Mesenchymal stem cell (in vitro differentiated cells and primary cell): ENCODE data around the gene PIEZO1.

ENCODE experiments used
- DNase-seq: peaks from one replicate; pipeline ENCODE4 v3.0.0-alpha.2; 2013
- H2AFZ ChIP-seq: one replicate; pipeline ENCODE4 v1.6.1; 2013; ENCODE audit warnings: low read depth, mild to moderate bottlenecking, control low read depth, inconsistent platforms, low read length, moderate library complexity
- H2AK5ac ChIP-seq: 2 replicates; pipeline ENCODE4 v1.6.1; 2013; ENCODE audit warnings: low read length, moderate library complexity, mild to moderate bottlenecking, inconsistent platforms; ENCODE audit not compliant: severe bottlenecking
- H2BK120ac ChIP-seq: one replicate; pipeline ENCODE4 v1.6.1; 2013; ENCODE audit warnings: low read depth, mild to moderate bottlenecking, inconsistent platforms, low read length, moderate library complexity
- H2BK12ac ChIP-seq, 2 experiments: one replicate each; pipeline ENCODE4 v1.6.1; 2013; ENCODE audit warnings: inconsistent platforms in 2 of 2, low read length in 2 of 2, mild to moderate bottlenecking in 2 of 2, moderate library complexity in 2 of 2, control low read depth in 1 of 2
- H2BK15ac ChIP-seq: one replicate; pipeline ENCODE4 v1.6.1; 2013; ENCODE audit warnings: mild to moderate bottlenecking, low read depth, inconsistent platforms; ENCODE audit not compliant: poor library complexity, severe bottlenecking
- H2BK5ac ChIP-seq: 2 replicates; pipeline ENCODE4 v1.6.1; 2013; ENCODE audit warnings: low read depth, mild to moderate bottlenecking, low read length, control low read depth, inconsistent platforms; ENCODE audit not compliant: poor library complexity, severe bottlenecking
- H3K14ac ChIP-seq, 2 experiments: one replicate each; pipeline ENCODE4 v1.6.1; 2013; ENCODE audit warnings: inconsistent platforms in 2 of 2, low read length in 2 of 2, control low read depth in 1 of 2, mild to moderate bottlenecking in 1 of 2, moderate library complexity in 1 of 2
- H3K18ac ChIP-seq, 2 experiments: one replicate each; pipeline ENCODE4 v1.6.1; 2013; ENCODE audit warnings: inconsistent platforms in 2 of 2, low read length in 2 of 2, control low read depth in 1 of 2, low read depth in 1 of 2, mild to moderate bottlenecking in 1 of 2
- H3K23ac ChIP-seq, 2 experiments: one replicate each; pipeline ENCODE4 v1.6.1; 2013; ENCODE audit warnings: inconsistent platforms in 2 of 2, low read length in 2 of 2, mild to moderate bottlenecking in 2 of 2, moderate library complexity in 2 of 2, control low read depth in 1 of 2
- H3K27ac ChIP-seq: 2 replicates; pipeline ENCODE4 v1.5.1; 2013; ENCODE audit warnings: mild to moderate bottlenecking, moderate library complexity, low read length, control low read depth, inconsistent platforms; ENCODE audit not compliant: poor library complexity, severe bottlenecking
- H3K27me3 ChIP-seq, 2 experiments: 2 replicates each; pipeline versions ENCODE4 v1.6.1 to v1.7.0; 2013; ENCODE audit warnings: low read length in 2 of 2, mild to moderate bottlenecking in 2 of 2, moderate library complexity in 2 of 2, control low read depth in 1 of 2, inconsistent platforms in 1 of 2; ENCODE audit not compliant: control insufficient read depth in 1 of 2, insufficient read depth in 1 of 2
- H3K36me3 ChIP-seq, 2 experiments: 2 replicates each; pipeline versions ENCODE4 v1.6.1 to v1.7.0; 2013; ENCODE audit warnings: low read length in 2 of 2, control low read depth in 1 of 2, inconsistent platforms in 1 of 2, low read depth in 1 of 2, mild to moderate bottlenecking in 1 of 2; ENCODE audit not compliant: insufficient read depth in 2 of 2, control insufficient read depth in 1 of 2
- H3K4ac ChIP-seq, 2 experiments: one replicate each; pipeline ENCODE4 v1.6.1; 2013; ENCODE audit warnings: inconsistent platforms in 2 of 2, low read length in 2 of 2, mild to moderate bottlenecking in 2 of 2, moderate library complexity in 2 of 2, control low read depth in 1 of 2, low read depth in 1 of 2
- H3K4me1 ChIP-seq: 2 replicates; pipeline ENCODE4 v1.6.1; 2013; ENCODE audit warnings: low read depth, low read length, control low read depth; ENCODE audit not compliant: control insufficient read depth, insufficient read depth
- H3K4me2 ChIP-seq: 2 replicates; pipeline ENCODE4 v1.6.1; 2013; ENCODE audit warnings: low read length, mild to moderate bottlenecking, inconsistent platforms; ENCODE audit not compliant: poor library complexity, severe bottlenecking
- H3K4me3 ChIP-seq, 2 experiments: 2 replicates each; pipeline versions ENCODE4 v1.5.1 to v1.7.0; 2013; ENCODE audit warnings: low read length in 2 of 2, mild to moderate bottlenecking in 2 of 2, control low read depth in 1 of 2, low read depth in 1 of 2; ENCODE audit not compliant: insufficient read depth in 1 of 2
- H3K79me1 ChIP-seq: replicated peaks from 2 replicates; pipeline ENCODE4 v1.6.1; 2013; ENCODE audit warnings: mild to moderate bottlenecking, control low read depth, low read length, inconsistent platforms; ENCODE audit not compliant: poor library complexity, severe bottlenecking
- H3K9ac ChIP-seq: 2 replicates; pipeline ENCODE4 v1.7.0; 2013; ENCODE audit warnings: mild to moderate bottlenecking, low read length, moderate library complexity
- H3K9me3 ChIP-seq: 2 replicates; pipeline ENCODE4 v1.7.0; 2013; ENCODE audit warnings: mild to moderate bottlenecking, low read length; ENCODE audit not compliant: control insufficient read depth
- H4K8ac ChIP-seq: one replicate; pipeline ENCODE4 v1.6.1; 2013; ENCODE audit warnings: inconsistent platforms, mild to moderate bottlenecking, low read length, moderate library complexity
- H4K91ac ChIP-seq: one replicate; pipeline ENCODE4 v1.6.1; 2013; ENCODE audit warnings: mild to moderate bottlenecking, low read length, inconsistent platforms
- WGBS: methylation state at CpG from one replicate; pipeline ENCODE4 v1.1.7; 2013; ENCODE audit warnings: mixed read lengths; 5-methylcytosine and 5-hydroxymethylcytosine counted together

The PIEZO1 gene

DNA sequence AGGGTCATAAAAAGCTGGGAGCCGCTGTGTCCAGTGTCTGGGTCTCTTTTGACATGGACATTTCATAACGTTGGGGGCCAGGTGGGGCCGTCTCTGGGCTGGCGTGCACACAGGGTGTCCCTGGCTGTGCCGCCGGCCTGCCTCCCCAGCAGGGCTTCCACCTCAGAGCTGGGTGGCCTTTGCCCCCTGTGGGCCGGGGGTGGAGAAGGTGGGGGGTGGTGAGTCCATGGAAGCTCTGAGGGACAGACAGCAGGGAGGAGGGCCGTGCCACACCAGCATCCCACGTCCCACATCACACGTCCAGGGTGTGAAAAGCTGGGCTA lies 97.8 kb downstream of the PIEZO1 start:
- Histone ChIP-seq H3K4me1 (peaks cover 24% of the 10 kb centered on the region), H3K4ac (no peak overlapping the region), H2AFZ (no peak overlapping the region), H3K9ac (no peak overlapping the region), H3K9me3 (no peaks in the 10 kb centered on the region), H2AK5ac (no peak overlapping the region), H3K18ac (no peak overlapping the region), H3K4me3 (no peak overlapping the region), H2BK15ac (no peak overlapping the region), H2BK12ac (no peak overlapping the region), H3K14ac (no peak overlapping the region), H3K27ac (no peak overlapping the region), H2BK5ac (no peak overlapping the region), H3K4me2 (no peak overlapping the region), H3K79me1 (no peaks in the 10 kb centered on the region), H3K27me3 (peaks cover 63 to 69% of the 10 kb centered on the region in 2 experiments), H4K8ac (no peak overlapping the region), H2BK120ac (no peak overlapping the region), H3K23ac (no peak overlapping the region), H3K36me3 (peaks cover 0 to 3% of the 10 kb centered on the region in 2 experiments), H4K91ac (no peak overlapping the region)
- no peak for DNase-seq
- WGBS = 71% methylated on average over 7 of the region's 10 CpGs

DNA sequence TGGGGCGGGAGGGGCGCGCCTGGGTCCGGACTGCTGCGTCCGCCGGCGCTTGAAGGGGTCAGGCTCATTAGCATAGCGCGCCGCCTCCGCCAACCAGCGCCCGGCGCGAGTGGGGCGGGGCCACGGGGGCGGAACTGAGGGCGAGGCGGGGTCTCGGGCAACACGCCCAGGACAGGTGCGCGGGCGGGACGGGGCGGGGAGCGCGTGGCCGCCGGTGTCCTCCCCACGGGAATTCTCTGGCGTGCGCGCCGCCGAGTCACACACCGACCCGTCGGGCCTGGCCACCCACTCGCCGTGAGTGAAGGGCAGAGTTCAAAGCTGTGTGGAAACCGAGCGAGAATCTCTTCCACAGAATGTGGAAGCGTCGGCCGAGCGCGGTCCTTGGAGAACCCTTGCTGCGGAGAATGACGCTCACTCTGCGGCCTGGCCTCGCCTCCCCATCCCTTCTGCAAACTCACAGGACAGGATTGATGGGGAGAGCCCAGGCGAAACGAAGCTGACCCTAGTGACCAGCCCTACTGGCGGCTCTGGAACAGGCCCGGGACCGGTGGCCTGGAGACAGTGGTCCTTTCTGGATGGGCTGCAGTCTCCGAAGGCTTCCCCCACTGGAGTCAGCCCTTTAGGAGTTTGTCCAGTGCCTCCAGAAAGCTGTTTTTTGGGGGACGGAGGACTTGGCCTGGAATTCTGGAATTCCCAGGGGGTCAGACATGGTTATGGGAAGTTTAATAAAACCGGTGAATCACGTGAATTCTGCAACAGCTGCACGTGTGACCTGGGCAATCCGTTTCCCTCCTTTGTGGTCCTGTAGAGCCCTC lies 98.4 kb downstream of the PIEZO1 start, which contains the start of gene SNAI3:
TSS of gene SNAI3 (minus strand) at position 69 of the 815 bp plus-strand sequence. CDS start 101 bp downstream, outside the sequence.
- H2AFZ ChIP-seq = peak within 1 kb of the TSS; percentile 18
- H3K79me1 ChIP-seq = no peaks in the 10 kb centered on the region
- H3K14ac ChIP-seq = peak within 1 kb of the TSS in 1 of 2 experiments; percentile 44
- peak within 1 kb of the TSS in 1 of 2 experiments; percentile 16 for H2BK12ac ChIP-seq
- H3K23ac ChIP-seq = peak within 1 kb of the TSS in 1 of 2 experiments; percentile 16
- peaks cover 64 to 75% of the 10 kb centered on the region in 2 experiments for H3K27me3 ChIP-seq
- H4K91ac ChIP-seq = peak within 1 kb of the TSS; percentile 49
- no peak within 1 kb of the TSS for H2BK120ac ChIP-seq
- no peak within 1 kb of the TSS for H3K4ac ChIP-seq
- H3K9ac ChIP-seq = no peak within 1 kb of the TSS
- H3K4me3 ChIP-seq = peak within 1 kb of the TSS; percentile 50 to 73
- H3K4me2 ChIP-seq = peak within 1 kb of the TSS; percentile 93
- H2BK5ac ChIP-seq = peak within 1 kb of the TSS; percentile 33
- WGBS = 11% methylated on average over 51 of the region's 65 CpGs
- H2AK5ac ChIP-seq = no peak within 1 kb of the TSS
- H3K4me1 ChIP-seq = peaks cover 25% of the 10 kb centered on the region
- no peak within 1 kb of the TSS for H4K8ac ChIP-seq
- peak; percentile 65 for DNase-seq
- peaks cover 0 to 3% of the 10 kb centered on the region in 2 experiments for H3K36me3 ChIP-seq
- H2BK15ac ChIP-seq = no peak within 1 kb of the TSS
- H3K9me3 ChIP-seq = no peaks in the 10 kb centered on the region
- H3K27ac ChIP-seq = no peak within 1 kb of the TSS
- no peak within 1 kb of the TSS for H3K18ac ChIP-seq

DNA sequence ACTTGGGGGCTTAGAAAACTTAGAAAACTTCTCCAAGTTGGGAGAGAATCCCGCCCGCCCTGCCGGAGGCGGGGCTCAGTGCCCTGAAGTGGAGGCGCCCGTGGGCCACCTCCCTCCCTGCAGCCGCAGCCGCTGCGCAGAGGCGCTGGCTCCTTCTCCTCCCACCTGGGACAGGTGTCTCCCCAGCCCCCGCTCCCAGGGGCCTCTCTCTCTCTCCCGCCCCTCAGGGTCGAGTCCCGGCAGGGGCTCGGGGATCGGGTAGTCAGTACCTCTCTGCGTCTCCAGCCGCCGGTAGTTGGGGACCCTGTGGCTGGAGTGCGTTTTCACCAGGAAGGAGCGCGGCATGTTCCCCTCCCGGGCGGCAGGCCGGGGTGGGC lies 99.0 kb downstream of the PIEZO1 start:
- H2AFZ ChIP-seq = peak overlapping the region; percentile 18
- no peak overlapping the region for H3K9ac ChIP-seq
- H3K4me2 ChIP-seq = peak overlapping the region; percentile 93
- H2AK5ac ChIP-seq = no peak overlapping the region
- 3% methylated on average over 23 of the region's 25 CpGs for WGBS
- H3K36me3 ChIP-seq = peaks cover 0 to 6% of the 10 kb centered on the region in 2 experiments
- H3K27ac ChIP-seq = no peak overlapping the region
- H2BK5ac ChIP-seq = peak overlapping the region; percentile 33
- peaks cover 31% of the 10 kb centered on the region for H3K4me1 ChIP-seq
- no peak overlapping the region for H3K4ac ChIP-seq
- no peak overlapping the region for H2BK15ac ChIP-seq
- no peak overlapping the region for H2BK120ac ChIP-seq
- H3K79me1 ChIP-seq = no peaks in the 10 kb centered on the region
- H2BK12ac ChIP-seq = peak overlapping the region in 1 of 2 experiments; percentile 16
- peak; percentile 10 for DNase-seq
- H3K14ac ChIP-seq = no peak overlapping the region
- no peak overlapping the region for H3K23ac ChIP-seq
- no peaks in the 10 kb centered on the region for H3K9me3 ChIP-seq
- no peak overlapping the region for H4K8ac ChIP-seq
- peaks cover 68 to 80% of the 10 kb centered on the region in 2 experiments for H3K27me3 ChIP-seq
- no peak overlapping the region for H3K18ac ChIP-seq
- no peak overlapping the region for H4K91ac ChIP-seq
- peak overlapping the region; percentile 50 to 73 for H3K4me3 ChIP-seq
